Heart left ventricle (tissue), 13 donors: Measurements from ENCODE around the gene GPR152.

Source experiments
- POLR2A ChIP-seq, 2 donors: fragments of 450-650 bp; IDR thresholded peaks; one replicate each; pipeline ENCODE4 v1.6.1; 2017; ENCODE audit warnings: antibody characterized with exemption in 2 of 2, mild to moderate bottlenecking in 2 of 2, moderate library complexity in 2 of 2
- TF ChIP-seq, protein P1 (sequence below), 12 donors: fragments of 200-600 bp; sonication (generic) in 4 of 12; IDR thresholded peaks; one replicate each; pipeline versions ENCODE4 v1.5.0 to v1.8.0; 2018 to 2022; ENCODE audit warnings: antibody characterized with exemption in 12 of 12, mild to moderate bottlenecking in 5 of 12
- donor health status: ischemic (EF 13 %, LVEDD 7.1; RV severe dilation, severe dysfunction).
- donor health status: DM: no; HTN: yes; CAD: no.
- donor health status: DM: no; HTN: no; CAD: no.
- donor health status: ischemic (EF 25% LVEDD 6.9; RV normal size, moderate dysfunction).
- donor health status: ischemic (EF 25% LVEDD 5.7; RV mildly dilated, moderate dysfunction).
- donor health status: ischemic (EF 35%, LVEDD 5.7; RV mildly dilated, moderate dysfunction).
- donor health status: nonischemic (EF 11% LVEDD 7.7; RV severe dilation, severe dysfunction).
- donor health status: DM: yes; HTN: yes; CAD: no.
- donor health status: PGD.
- donor health status: ischemic (EF 29% LVEDD 5.4; RV normal size, mild dysfunction).
- donor health status: nonischemic (EF 23%, LVEDD 6.1; RV moderate dilation, normal function).

DNA sequence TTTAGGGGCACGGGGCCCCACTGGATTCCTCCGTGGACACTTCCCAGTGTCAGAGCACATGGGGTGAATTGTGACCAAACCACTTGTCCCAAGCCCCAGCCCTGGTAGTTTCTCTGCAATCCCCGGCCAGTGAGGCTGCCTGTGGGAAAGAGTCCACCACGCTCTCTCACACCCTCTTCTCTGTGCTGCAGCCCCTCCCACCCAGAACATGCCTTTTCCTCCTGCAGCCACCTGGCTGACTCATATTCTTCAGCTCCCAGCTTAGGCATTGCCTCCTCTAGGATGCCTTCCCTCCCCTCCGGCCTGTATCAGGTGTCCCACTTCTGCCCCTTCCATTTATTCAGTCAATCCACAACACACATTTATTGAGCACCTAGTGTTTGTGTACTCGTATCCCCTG, 29.6 kb downstream of the GPR152 start:
- TF ChIP-seq POLR2A (IDR thresholded peaks at IDR 0.05), result no peak
- TF ChIP-seq, protein P1, sequence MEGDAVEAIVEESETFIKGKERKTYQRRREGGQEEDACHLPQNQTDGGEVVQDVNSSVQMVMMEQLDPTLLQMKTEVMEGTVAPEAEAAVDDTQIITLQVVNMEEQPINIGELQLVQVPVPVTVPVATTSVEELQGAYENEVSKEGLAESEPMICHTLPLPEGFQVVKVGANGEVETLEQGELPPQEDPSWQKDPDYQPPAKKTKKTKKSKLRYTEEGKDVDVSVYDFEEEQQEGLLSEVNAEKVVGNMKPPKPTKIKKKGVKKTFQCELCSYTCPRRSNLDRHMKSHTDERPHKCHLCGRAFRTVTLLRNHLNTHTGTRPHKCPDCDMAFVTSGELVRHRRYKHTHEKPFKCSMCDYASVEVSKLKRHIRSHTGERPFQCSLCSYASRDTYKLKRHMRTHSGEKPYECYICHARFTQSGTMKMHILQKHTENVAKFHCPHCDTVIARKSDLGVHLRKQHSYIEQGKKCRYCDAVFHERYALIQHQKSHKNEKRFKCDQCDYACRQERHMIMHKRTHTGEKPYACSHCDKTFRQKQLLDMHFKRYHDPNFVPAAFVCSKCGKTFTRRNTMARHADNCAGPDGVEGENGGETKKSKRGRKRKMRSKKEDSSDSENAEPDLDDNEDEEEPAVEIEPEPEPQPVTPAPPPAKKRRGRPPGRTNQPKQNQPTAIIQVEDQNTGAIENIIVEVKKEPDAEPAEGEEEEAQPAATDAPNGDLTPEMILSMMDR (IDR thresholded peaks at IDR 0.05), result no peak
